Inferior parietal cortex (tissue), 1 donor: ENCODE measurements around the gene DIP2B.
A peak's percentile ranks its signal among the peaks of the same experiment; 100 is the strongest.

ENCODE experiments used
- DNase-seq: peaks from one replicate; pipeline ENCODE4 v3.0.0-alpha.2; 2016; ENCODE audit errors: extremely low spot score

The DIP2B gene

DNA sequence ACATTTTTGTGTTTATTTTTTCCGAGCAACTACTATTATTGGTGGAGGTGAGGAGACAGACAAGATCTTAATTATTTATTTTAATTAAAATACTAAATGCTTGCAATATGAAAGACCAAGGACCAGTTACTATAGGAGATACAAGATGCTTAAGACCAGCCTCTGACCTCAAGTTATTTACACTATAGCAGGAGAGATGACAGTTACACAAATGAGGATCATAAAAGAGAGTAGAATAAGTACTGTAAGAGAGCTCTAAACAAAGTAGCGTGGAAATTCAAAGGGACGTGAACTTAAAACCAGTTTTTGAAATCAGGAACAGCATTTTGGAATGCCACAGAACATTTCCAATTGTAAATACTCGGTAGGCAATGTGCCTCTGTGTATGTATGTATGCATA, 131.1 kb downstream of the DIP2B start:
- DNase-seq, result no peak

DNA sequence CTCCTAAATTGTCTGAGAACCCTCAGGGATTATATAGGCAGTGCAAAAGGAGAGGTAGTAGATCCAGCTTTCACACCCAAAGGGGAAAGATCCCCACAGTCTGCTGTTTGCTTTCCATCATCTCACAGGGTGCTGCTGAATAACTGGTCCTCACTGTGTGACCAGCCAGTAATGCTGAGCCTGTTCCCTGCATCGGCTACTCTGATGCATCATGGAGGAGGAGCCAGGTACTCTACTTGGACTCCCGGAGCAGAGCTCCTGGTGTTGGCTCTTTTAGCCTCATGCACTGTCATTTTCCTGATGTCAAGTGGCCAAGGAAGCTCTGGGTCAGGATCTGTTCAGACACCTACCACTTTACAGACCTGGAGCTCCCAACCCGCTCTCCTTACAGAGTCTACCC, 131.7 kb downstream of the DIP2B start:
- DNase-seq, result no peak

DNA sequence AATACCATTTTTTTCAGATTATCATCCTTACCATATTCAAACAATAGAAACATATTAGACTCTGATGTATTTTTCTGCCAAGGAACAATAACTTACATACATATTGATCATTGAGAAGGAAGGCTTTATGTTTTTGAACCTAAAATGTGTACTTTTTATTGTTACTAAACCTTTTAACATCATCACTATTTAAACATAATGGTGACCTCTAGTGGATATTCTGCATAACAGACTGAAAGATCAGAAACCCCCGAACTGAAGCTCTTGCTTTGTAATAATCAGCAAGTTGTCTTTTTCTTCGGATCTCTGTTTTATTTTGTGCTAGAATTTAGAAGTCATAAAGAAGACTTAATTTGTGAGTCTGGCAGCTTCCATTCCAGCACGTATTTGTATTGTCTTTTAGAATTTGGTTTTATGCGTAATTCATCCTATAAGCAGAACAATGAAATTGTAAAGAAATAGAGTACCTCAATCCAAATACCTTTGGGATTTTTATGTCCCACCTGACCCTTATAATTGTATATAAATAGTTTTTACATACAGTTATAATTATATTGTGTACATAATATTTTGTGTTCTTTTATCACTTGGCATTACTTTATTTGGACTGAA, 133.2 kb downstream of the DIP2B start:
- peak; percentile 83 for DNase-seq

DNA sequence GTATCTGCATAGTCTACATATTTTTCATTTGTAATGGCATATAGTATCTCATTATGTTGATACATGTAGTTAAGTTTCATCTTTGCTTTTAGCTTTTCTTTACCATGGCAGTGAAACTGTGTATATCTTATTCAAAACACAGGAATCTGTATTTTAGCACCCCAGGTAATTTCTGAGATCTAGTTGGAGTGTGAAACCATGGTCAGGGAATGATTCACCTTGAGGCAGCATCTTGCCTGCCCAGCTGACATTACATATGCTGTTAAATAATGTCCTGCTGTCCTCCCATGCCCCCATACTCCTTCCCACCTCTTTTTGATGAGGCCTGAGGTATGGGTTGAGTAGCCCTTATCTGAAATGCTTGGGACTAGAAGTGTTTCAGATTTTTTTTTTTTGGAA, 133.7 kb downstream of the DIP2B start:
- DNase-seq, result no peak

DNA sequence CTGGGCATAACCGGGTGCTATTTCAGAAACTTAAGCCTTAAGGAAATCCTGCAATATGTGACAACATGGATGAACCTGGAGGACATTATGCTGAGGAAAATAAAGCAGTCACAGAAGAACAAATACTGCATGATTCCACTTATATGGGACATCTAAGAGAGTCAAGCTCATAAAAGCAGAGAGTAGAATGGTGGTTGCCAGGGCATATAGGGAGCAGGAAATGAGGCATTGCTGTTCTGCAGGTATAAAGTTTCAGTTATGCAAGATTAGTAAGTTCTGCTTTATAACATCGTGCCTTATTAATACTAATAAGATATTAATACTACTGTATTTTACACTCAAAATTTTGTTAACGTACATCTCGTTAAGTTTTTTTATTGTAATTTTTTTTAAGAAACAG, 134.9 kb downstream of the DIP2B start:
- no peak for DNase-seq

DNA sequence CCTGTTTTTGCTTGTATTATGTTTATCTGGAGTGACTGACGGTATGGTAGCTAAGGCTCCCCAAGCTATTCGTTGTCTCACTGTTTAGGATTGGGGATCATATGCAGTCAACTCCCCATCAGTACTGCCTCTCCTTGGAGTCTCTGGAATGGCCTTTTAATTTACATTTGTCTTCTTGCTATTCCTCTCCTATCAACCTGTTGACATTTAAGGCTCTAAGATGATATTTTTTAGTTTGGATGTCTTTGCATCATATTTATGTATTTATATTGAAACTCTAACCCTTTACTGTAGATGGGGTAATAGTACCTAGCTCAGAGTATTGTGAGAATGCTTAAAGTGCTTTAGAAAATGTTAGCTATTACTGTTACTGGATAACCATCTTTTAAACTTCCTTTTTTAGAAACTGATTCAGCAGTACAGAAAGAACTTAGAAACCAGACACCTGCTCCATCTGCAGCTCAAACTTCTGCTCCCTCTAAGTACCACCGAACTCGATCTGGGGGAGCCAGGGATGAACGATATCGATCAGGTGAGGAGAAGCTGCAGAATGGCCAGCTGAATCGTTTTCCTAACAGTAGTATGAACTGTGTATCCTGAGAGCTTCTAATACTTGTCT, 135.6 kb downstream of the DIP2B start:
- no peak for DNase-seq

DNA sequence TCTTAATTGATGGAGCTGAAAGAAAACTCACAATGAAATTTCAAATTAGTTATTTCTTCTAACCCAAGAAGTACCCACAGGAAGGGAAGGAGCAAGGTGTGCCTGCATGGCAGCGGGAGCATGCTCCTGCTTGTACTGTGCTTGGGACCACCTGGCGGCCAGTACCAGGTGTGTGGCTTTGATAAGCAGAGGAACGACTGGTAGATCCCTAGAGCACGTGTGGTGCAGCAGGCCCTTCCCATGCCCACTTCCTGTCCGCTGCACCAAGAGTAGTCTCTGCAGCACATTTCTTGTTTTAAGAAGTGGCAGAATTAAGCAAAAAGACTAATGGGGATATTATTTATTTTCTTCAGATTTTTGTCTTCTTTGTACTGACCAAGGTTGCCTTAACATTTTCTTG, 136.8 kb downstream of the DIP2B start:
- DNase-seq, result no peak

DNA sequence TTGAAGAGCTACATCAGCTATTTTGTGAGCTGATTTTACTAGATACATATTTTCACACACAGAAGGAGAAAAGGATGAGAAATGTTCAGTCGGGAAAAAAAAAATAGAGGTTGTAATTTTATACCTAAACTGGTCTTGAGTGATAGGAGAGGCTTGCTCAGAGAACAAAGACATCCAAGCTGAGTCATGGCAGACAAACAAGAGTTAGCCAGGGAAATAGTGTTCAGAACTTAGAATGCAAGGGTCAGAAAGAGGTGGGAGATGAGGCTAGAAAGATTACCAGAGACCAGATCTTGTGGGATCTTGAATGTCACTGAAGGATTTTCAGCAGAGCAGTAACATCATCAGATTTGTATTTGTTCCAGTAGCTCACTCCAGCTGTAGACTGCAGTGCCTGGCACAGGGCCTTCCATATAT, 137.3 kb downstream of the DIP2B start:
- DNase-seq, result peak; percentile 32

DNA sequence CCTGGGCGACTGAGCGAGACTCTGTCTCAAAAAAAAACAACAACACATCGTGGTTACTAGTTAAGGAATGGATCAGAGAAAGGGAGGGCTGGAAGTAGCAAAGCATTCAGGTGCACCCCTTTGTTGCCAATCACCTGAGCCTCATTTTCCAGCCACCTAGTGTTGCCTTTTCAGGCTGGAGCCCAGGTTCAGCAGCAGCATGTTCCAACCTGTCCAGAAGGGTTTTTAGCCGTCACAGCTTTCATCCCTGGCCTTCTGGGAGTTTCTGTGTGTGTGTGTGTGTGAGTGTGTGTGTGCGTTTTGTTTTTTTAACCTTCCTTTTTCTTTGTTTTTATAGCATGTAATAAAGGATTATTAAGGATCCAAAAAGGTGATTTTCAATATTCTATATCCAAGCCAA, 138.0 kb downstream of the DIP2B start:
- no peak for DNase-seq

DNA sequence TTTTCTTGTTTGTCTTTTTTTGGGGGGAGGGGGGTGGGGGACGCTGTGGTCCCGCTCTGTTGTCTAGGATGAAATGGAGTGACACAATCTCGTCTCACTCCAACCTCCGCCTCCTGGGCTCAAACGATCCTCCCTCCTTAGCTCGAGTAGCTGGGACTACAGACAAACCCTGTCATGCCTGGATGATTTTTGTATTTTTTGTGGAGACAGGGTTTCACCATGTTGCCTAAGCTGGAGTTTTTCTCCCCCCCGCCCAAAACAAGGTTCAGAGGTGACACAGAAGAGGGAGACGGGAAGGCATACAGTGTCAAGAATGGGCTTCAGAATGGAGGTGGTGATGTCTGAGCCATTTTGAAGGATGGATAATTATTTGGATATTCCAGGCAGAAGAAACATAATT, 142.2 kb downstream of the DIP2B start:
- no peak for DNase-seq

DNA sequence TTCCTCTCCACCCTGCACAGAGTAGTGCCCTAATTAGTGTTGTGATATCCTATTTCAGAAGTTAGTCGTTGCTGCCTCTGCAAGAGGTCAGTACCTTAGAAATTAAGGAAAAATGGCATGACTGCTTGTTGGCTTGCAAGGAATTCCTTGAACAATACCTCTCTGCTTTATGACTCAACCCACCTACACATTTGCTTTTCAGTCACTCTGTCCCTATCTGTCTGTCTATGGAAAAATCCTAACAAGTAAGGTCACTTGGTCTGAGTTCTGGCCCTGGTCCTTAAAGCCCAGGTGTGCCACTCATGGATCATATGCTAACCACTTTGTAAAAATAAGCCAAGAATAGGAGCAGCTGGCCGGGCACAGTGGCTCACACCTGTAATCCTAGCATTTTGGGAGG, 142.7 kb downstream of the DIP2B start:
- no peak for DNase-seq

DNA sequence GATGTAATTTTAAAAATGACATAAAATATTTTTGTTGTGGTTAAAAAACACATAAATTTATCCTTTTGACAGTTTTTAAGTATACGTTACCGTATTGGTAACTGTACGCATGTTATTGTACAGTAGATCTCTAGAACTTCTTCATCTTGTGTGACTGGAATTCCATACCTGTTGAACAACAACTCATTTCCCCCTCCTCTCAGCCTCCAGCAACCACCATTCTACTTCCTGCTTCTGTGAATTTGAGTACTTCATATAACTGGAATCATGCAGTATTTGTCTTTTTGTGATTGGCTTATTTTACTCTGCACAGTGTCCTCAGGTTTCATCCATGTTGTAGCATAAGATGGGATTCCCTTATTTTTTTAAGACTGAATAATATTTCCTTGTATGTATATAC, 145.5 kb downstream of the DIP2B start:
- DNase-seq, result no peak

DNA sequence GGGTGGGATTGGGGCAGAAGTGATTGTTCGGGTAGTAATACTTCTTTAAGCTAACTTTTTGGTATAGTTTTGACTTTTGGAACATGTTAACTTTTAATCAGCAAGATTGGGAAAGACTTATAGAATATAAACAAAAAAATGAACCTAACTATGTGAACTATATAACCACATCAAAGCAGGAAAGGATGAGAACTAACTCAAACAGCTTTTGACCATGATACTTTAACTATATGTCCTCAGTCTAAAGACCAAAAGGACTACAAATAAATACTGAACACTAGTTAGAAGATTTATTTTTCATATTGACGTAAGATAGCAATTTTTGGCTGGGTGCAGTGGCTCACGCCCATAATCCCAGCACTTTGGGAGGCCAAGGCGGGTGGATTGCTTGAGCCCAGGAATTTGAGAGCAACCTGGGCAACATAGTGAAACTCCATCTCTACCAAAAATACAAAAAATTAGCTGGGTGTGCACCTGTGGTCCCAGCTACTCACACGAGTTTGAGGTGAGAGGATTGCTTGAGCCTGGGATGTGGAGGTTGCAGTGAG, 150.7 kb downstream of the DIP2B start:
- no peak for DNase-seq

DNA sequence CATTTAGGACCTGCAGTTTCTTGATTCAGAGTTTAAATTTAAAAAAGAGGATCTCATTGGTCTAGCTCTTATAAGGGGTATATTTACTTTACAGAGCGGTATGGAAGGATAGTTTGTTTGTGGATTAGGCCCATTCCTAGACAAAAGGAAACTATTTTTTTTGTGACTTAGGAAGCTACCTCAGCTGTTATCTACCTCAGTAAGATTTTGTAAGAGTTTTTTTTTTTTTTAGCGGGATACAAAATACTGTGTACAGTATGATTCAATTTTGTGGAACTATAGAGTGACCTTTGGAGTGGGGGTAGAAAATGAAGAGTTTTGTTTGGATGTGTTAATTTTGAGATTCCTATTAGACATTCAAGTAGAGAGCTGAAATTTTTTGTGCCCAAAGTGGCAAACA, 154.5 kb downstream of the DIP2B start:
- DNase-seq, result no peak

DNA sequence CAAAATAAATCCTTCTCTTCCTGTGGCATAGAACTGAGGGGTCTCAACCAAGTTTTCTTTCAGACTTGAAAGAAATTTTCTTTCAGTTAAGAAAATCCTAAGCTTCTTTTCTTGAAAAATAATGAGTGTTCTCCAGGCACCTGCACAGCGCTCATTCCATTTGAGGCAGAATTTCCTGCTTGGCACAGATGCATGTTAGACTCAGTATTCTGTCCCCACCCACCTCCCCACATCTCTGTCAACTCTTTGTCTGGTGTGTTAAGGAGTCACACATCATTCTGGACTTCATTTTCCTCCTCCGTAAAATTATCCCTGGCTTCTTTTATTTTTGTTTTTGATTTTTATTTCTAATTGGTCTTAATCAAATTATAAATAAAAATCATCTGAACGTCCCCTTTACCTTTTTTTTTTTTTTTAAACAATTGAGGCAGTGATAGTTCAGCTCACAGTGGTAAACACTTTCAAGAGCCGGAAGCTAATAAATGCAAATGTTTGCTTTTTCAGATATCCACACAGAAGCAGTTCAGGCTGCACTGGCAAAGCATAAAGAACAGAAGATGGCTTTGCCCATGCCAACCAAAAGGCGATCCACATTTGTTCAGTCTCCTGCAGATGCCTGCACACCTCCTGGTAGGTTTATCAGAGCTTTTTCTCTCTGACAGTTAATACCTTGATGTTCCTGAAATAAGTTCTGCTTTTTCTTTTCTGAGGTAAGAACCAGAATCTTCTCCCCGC, 155.1 kb downstream of the DIP2B start:
- no peak for DNase-seq

DNA sequence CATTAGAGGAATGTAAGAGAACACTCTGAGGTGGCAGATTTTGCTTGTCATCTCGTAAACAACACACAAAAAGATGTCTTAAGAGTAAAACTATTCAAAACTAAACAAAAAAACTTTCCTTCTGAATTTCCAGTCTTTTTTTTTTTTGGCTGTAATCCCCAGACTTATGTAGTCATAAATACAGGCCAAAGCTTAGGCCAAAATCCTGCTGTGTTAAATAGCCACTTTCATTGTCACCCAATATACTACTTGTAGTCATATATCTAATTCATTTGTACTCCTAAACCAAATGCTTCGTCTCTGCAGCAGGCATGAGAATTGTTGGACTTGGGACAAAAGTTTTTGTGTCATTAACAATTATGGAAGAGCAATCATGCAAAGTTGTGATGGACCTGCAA, 155.6 kb downstream of the DIP2B start:
- no peak for DNase-seq

DNA sequence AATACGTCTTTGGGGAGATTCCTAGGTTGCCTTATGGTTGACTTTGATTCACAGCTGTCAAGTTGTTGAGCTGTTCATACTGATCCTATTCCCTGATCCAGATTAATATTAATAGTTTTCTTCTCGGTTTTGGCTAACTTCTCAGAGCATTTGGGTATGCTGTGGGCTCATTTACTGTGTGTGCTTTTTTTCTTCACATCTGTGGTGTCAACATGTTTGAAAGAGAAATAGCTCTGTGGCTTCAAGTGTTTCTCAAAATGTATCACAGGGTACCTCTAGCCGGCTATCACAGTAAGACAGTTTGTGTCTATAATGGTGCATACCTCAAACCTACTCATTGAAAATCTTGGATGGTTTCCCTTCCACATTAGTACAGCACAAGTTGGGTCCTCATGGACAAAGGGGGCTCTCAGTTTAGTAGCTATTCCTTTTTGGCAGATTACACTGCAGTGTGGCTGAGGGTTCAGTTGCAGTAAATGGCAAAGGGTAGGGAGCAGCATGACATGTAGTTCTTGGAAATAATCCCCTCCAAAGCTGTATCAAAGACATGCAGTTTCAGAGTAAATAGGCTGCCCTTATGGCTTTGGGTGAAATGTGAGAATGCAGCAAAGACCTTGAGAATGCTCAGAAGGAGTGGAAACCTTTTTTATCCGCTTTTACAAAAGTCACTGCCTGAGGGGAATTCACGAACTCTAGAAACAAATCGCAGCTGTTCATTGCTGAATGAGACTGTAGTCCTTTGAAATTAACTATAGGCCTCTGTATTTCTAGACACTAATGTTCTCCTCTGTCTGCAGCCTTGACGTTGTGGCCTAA, 156.7 kb downstream of the DIP2B start:
- DNase-seq, result peak; percentile 61

DNA sequence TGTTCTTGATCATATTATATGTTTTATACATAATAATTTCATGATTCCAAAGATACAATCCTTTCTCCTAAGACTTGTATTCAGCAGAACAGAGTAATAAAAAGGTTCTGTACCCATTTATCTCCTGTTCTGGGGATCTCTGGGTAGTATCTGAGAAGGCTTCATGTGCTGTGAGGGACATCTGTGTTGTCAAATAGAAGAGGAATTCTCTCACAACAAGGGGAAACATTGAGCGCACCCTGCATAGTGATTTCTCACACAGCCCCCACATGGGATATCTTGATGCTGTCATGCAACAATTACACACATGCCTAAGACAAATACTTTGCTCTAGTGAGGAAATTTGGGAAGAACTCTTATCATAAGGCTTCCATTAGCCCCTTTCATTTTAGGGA, 157.3 kb downstream of the DIP2B start:
- no peak for DNase-seq

DNA sequence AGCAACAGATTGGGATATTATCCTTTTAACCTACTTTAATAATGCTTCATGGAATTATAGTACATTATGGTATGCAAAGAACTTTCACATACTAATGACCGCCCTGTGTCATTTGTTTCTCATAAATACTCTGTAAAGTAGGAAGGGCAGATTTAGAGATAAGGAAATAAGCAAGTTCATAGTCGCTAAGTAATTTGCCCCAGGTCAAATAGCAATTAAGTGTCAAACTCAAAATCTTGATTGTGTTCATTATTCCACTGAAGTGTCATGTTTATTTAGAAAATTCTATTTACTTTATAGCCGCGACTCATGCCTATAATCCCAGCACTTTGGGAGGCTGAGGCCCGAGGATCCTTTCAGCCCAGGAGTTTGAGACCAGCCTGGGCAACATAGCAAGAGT, 160.4 kb downstream of the DIP2B start:
- no peak for DNase-seq

DNA sequence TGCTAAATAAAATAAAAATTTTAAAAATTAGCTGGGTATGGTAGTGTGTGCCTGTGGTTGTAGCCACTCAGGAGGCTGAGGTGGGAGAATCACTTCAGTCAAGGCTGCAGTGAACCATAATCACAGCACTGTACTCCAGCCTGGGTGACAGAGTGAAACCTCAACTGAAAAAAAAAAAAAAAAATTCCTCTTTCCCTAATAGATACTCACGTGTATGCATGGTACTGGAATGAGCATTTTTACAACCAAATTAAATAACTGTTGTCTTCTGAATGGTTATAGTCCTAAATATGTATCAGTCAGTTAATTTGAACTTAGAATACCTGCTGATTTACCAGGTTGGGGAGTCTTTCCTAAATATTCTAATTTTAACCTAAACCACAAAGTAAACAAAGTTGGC, 160.8 kb downstream of the DIP2B start:
- no peak for DNase-seq

DNA sequence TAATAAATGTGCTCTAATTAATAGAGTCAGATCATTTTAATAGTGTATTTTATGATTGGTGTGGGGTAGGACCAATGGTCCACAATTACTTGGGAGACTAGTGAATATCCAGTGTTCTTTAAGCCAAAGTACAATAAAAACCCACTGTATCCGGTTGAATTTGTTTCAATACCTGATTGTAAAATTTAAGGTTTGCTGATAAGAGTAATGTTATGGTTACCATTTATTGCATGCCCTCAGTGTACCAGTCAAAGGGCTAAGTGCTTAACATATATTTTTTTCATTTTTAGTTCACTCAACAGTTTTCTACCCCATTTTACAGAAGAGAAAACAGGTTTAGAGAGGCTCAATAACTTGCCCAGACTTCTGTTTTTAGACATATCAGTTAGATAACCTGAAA, 161.2 kb downstream of the DIP2B start:
- no peak for DNase-seq

DNA sequence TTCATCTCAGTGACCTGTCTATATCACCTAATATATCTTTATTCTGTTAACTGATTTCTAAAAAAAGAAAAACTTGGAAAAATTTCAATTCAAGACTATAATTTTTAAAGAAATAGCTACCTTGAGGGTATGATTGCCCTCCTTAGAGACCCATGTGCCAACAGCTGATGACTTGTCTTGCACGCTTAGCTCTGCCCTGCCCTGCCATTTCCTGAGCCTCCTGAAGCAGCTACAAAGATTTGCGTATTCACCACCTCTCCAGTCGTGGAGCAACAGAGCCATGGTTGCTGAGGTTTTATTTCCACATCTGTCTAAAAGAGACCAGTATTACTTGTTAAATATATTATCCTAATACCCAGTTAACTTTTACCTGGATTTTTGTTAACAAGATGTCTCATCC, 167.4 kb downstream of the DIP2B start:
- no peak for DNase-seq
